Thoracic aorta (tissue), 2 donors: Measurements from ENCODE around the gene NPY5R. TPM values are rescaled to one million over a fixed set of nuclear protein-coding genes. Genes with fewer than 3 reads are reported as not detected.

Source experiments
- ATAC-seq: fragments of 150-250 bp; one replicate; pipeline ENCODE4 v1.8.0; 2017; ENCODE audit warnings: low read depth; ENCODE audit not compliant: insufficient number of reproducible peaks, low FRiP score
- DNase-seq: peaks from one replicate; pipeline ENCODE4 v3.0.0-alpha.2; 2020; ENCODE audit warnings: low spot score
- H3K27ac ChIP-seq, 2 donors: fragments of 200-600 bp; sonication (generic); 1 replicate in 1 of 2; 2 replicates in 1 of 2; pipeline ENCODE4 v1.5.1; 2016; ENCODE audit warnings: mild to moderate bottlenecking in 2 of 2, moderate library complexity in 2 of 2
- H3K27me3 ChIP-seq: fragments of 200-600 bp; sonication (generic); replicated peaks from 2 replicates; pipeline ENCODE4 v1.6.0; 2016; ENCODE audit warnings: mild to moderate bottlenecking; ENCODE audit not compliant: insufficient read depth
- H3K36me3 ChIP-seq: fragments of 200-600 bp; sonication (generic); one replicate; pipeline ENCODE4 v1.5.1; 2016
- H3K4me1 ChIP-seq, 2 donors: fragments of 200-600 bp; sonication (generic); 1 replicate in 1 of 2; 2 replicates in 1 of 2; pipeline versions ENCODE4 v1.5.1 to v1.6.0; 2016; ENCODE audit warnings: low read depth in 2 of 2, mild to moderate bottlenecking in 1 of 2; ENCODE audit not compliant: control insufficient read depth in 1 of 2
- H3K4me3 ChIP-seq: fragments of 200-600 bp; sonication (generic); 2 replicates; pipeline ENCODE4 v1.5.1; 2016; ENCODE audit warnings: mild to moderate bottlenecking
- H3K9me3 ChIP-seq: fragments of 200-600 bp; sonication (generic); 2 replicates; pipeline ENCODE4 v1.5.1; 2016
- CTCF ChIP-seq: fragments of 200-600 bp; sonication (generic); IDR thresholded peaks from one replicate; pipeline ENCODE4 v1.5.1; 2019; ENCODE audit warnings: antibody characterized with exemption
- total RNA-seq, 2 donors: library from RNA; depleted of rRNA; stranded (reverse); fragments of >200 nt; gene quantifications; one replicate each; pipeline versions ENCODE4 v1.1.0 to v1.2.3, GENCODE V29; 2016

The NPY5R gene
- total RNA-seq, 2 donors from 2014 or later: 2.3 to 5.3 TPM

DNA sequence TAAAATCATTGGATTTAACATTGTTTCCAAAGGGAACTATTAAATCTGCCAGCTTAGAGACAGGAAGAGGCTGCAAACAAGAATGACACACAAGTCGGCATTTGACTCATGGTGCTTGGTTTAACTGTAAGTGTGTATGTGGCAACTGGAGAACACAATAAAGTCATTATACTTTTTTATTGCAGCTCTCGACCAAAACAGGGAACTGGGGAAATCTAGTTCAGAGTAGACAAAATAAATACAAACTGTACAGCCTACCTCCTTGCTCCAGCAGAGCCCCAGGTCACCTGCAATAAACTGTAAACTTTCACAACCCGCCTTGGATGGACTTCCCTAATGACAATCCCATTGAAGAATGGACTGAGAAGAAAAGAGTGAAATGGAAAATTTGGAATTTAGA, 24.0 kb downstream of the NPY5R start:
- no peak overlapping the region for H3K27ac ChIP-seq
- H3K36me3 ChIP-seq: no peaks in the 10 kb centered on the region
- no peaks in the 10 kb centered on the region for H3K27me3 ChIP-seq
- H3K9me3 ChIP-seq: no peaks in the 10 kb centered on the region
- DNase-seq: no peak
- no peaks in the 10 kb centered on the region for H3K4me1 ChIP-seq
- TF ChIP-seq CTCF: no peak
- no peak for ATAC-seq
- no peak overlapping the region for H3K4me3 ChIP-seq

DNA sequence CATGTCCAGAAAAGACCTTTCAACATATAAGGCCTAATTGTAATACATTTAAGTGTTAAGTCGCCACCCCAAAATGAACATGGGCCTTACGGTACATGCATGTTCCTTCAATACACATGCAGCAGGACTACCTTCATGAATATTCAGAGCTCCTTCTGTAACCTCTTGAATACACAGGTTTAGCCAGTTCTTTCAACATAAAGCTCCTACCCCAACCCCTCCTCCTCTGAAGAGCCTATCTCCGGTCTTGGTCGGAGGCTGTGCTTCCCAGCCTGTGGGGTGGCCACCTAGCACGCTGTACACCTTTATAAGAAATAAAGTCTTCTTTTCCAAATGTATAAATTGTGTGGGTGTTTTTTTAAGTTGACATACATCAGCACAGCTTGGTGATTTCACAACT, 28.3 kb downstream of the NPY5R start:
- no peaks in the 10 kb centered on the region for H3K27me3 ChIP-seq
- no peak overlapping the region for H3K4me3 ChIP-seq
- ATAC-seq (no peak), DNase-seq (no peak)
- TF ChIP-seq CTCF: no peak
- H3K4me1 ChIP-seq: no peaks in the 10 kb centered on the region
- H3K27ac ChIP-seq: no peak overlapping the region
- H3K36me3 ChIP-seq: no peaks in the 10 kb centered on the region
- H3K9me3 ChIP-seq: no peaks in the 10 kb centered on the region

DNA sequence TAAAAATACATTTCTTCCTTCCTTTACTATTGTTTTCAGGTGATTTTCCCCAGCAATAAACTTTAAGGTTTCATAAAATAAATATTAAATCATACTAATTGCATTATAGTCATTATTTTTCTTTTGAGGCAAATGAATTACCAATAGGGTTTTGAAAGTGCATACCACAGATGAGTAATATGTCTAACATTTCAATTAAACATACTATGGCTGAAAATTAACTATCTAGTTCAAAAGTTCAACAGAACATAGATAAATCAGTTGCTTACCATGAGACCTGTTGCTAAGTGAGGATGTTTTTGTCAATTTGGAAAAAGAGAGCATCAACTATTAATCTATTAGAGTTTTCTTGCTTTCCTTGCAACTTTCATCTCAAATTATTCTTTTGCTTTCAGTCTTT, 35.0 kb downstream of the NPY5R start:
- H3K27me3 ChIP-seq: no peaks in the 10 kb centered on the region
- no peak for TF ChIP-seq CTCF
- H3K4me1 ChIP-seq: no peaks in the 10 kb centered on the region
- H3K4me3 ChIP-seq: no peak overlapping the region
- no peak for ATAC-seq
- DNase-seq: no peak
- no peak overlapping the region for H3K27ac ChIP-seq
- H3K9me3 ChIP-seq: no peaks in the 10 kb centered on the region
- H3K36me3 ChIP-seq: no peaks in the 10 kb centered on the region

- no peaks in the 10 kb centered on the region for H3K36me3 ChIP-seq
- TF ChIP-seq CTCF: no peak
- H3K9me3 ChIP-seq: no peaks in the 10 kb centered on the region
- no peaks in the 10 kb centered on the region for H3K27me3 ChIP-seq
- ATAC-seq (no peak), DNase-seq (no peak)
- no peak overlapping the region for H3K4me3 ChIP-seq
- H3K27ac ChIP-seq: no peak overlapping the region
- H3K4me1 ChIP-seq: no peaks in the 10 kb centered on the region
These were observed 37.0 kb downstream of the NPY5R start for GRCh38 chr4:163380703-163381102.

- no peak for DNase-seq
- Histone ChIP-seq H3K4me3 (no peak overlapping the region), H3K27me3 (no peaks in the 10 kb centered on the region), H3K27ac (no peak overlapping the region), H3K4me1 (no peaks in the 10 kb centered on the region), H3K36me3 (no peaks in the 10 kb centered on the region), H3K9me3 (no peaks in the 10 kb centered on the region)
- TF ChIP-seq CTCF: no peak
- no peak for ATAC-seq
These were observed 38.6 kb downstream of the NPY5R start for GRCh38 chr4:163382178-163382869.
